ENCODE results near the gene CHD6.
A peak's percentile ranks its signal among the peaks of the same experiment; 100 is the strongest.

CHD6 gene

DNA sequence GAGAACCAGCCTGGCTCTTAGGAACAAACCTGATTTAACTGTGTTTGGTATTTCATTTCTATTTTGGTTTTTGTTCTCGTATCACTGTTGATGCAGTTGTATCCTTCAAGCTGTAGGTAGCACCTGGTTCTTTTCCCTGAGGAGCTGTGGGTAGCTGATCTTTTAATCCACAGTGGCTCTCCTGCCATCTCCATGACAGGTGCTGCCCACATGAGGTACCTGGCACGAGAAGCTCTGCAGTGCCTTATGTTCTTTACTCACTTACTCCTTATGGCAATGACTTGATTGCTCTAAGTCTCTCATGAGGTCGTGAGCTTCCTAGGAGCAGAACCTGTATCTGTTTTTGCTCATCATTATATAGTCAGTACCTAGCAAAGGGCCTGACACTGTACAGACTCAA lies 177.3 kb downstream of the CHD6 start:
- in situ Hi-C loops (cut with MboI; ENCODE audit: low sequenced_read_pairs, unreplicated experiment), result no loop called here
- TF ChIP-seq, protein P1, sequence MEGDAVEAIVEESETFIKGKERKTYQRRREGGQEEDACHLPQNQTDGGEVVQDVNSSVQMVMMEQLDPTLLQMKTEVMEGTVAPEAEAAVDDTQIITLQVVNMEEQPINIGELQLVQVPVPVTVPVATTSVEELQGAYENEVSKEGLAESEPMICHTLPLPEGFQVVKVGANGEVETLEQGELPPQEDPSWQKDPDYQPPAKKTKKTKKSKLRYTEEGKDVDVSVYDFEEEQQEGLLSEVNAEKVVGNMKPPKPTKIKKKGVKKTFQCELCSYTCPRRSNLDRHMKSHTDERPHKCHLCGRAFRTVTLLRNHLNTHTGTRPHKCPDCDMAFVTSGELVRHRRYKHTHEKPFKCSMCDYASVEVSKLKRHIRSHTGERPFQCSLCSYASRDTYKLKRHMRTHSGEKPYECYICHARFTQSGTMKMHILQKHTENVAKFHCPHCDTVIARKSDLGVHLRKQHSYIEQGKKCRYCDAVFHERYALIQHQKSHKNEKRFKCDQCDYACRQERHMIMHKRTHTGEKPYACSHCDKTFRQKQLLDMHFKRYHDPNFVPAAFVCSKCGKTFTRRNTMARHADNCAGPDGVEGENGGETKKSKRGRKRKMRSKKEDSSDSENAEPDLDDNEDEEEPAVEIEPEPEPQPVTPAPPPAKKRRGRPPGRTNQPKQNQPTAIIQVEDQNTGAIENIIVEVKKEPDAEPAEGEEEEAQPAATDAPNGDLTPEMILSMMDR (IDR thresholded peaks at IDR 0.05; ENCODE audit: borderline replicate concordance, control extremely low read depth, extremely low read depth, insufficient read depth, missing control alignments), result no peak
- DNase-seq (ENCODE audit: low spot score), result no peak

DNA sequence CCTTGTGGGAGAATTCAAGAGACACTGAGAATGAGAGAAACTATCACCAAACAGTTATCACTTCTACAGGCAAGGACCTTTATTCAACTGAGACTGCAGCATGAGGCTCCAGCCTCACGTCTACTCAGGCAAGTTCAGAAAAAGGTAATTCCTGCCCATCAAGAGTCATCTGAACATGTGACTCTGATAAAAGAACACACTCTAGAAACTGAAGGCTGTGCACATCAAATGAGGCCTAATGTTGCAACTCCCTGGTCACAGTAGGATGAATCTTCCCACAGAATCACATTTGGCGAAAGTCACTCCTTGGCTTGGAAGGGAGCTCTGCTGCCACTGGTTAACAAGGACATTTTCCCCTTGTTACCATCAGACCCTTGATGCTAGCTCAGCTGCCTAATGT lies 180.3 kb downstream of the CHD6 start:
- in situ Hi-C loops (cut with MboI; ENCODE audit: low sequenced_read_pairs, unreplicated experiment), result no loop called here
- TF ChIP-seq, protein P1 (IDR thresholded peaks at IDR 0.05; ENCODE audit: borderline replicate concordance, control extremely low read depth, extremely low read depth, insufficient read depth, missing control alignments), result no peak
- no peak for DNase-seq (ENCODE audit: low spot score)

DNA sequence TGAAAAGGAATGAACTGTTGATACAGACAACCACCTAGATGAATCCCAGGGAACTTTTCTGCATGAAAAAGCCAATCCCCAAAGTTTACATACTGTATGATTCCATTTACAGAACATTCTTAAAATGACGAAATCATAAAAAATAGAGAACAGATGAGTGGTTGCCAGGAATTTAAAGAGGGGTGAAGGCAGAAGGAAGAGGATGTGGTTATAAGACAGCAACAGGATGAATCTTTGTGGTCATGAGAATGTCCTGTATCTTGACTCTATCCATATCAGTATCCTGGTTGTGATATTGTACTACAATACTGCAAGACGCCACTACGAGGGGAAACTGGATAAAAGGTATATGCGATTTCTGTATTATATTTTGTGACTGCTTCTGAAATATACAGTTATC lies 181.5 kb downstream of the CHD6 start:
- DNase-seq (ENCODE audit: low spot score), result no peak
- TF ChIP-seq, protein P1 (IDR thresholded peaks at IDR 0.05; ENCODE audit: borderline replicate concordance, control extremely low read depth, extremely low read depth, insufficient read depth, missing control alignments), result no peak
- in situ Hi-C loops (cut with MboI; ENCODE audit: low sequenced_read_pairs, unreplicated experiment), result no loop called here

DNA sequence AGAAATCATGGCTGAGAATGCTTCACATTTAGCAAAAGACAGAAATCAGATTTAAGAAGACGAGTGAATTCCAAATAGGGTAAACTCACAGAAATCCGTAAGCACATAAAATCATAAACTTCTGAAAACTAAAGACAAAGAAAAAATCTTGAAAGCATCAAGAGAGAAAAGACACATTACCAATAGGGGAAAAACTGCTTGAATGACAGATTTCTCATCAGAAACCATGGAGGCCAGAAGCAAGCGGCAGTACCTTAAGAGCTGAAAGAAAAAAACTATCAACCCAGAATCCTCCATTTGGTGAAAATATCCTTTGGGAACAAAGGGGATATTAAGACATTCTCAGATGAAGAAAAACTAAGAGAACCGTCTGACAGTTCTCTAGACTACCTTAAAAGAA lies 185.0 kb downstream of the CHD6 start:
- TF ChIP-seq, protein P1 (IDR thresholded peaks at IDR 0.05; ENCODE audit: borderline replicate concordance, control extremely low read depth, extremely low read depth, insufficient read depth, missing control alignments), result no peak
- no peak for DNase-seq (ENCODE audit: low spot score)
- in situ Hi-C loops (cut with MboI; ENCODE audit: low sequenced_read_pairs, unreplicated experiment), result no loop called here

DNA sequence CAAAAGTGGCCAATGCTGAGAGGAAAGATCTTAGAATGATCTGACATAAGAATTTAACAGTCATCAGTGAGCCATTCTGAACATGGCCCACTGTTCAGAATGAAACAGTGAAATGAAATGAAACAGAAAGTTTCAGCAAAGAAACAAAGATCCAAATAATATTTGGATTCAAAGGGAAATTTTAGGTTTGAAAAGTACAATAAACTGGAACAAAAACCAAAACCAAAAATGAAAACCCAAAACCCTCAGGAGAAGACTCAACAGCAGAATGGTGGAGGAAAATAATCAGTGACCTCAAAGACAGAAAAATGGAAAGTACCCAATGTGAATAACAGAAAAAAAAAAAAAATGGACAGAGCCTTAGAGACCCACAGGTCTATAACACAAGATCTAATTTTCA lies 185.4 kb downstream of the CHD6 start:
- DNase-seq (ENCODE audit: low spot score), result peak; percentile 43
- in situ Hi-C loops (cut with MboI; ENCODE audit: low sequenced_read_pairs, unreplicated experiment), result no loop called here
- TF ChIP-seq, protein P1 (IDR thresholded peaks at IDR 0.05; ENCODE audit: borderline replicate concordance, control extremely low read depth, extremely low read depth, insufficient read depth, missing control alignments), result no peak

DNA sequence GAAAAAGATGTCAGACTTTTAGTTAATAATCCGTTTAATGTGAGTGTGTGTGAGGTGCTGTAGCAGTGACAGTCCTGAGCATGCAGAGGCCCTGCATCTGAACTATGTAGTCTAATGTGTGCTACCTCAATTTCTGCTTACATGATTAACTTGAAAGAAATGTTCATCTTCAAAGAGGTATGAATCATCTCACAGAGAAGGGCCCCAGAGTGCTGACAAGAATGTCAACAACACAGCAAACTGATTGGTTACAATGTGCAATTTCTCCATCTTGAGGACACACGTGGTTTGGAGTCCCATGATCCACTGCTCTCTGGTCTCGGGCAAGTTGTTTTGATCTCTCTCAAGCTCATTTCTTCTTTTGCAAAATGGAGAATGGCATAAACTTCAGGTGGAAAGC lies 189.9 kb downstream of the CHD6 start:
- no peak for DNase-seq (ENCODE audit: low spot score)
- in situ Hi-C loops (cut with MboI; ENCODE audit: low sequenced_read_pairs, unreplicated experiment), result no loop called here
- TF ChIP-seq, protein P1 (IDR thresholded peaks at IDR 0.05; ENCODE audit: borderline replicate concordance, control extremely low read depth, extremely low read depth, insufficient read depth, missing control alignments), result no peak

DNA sequence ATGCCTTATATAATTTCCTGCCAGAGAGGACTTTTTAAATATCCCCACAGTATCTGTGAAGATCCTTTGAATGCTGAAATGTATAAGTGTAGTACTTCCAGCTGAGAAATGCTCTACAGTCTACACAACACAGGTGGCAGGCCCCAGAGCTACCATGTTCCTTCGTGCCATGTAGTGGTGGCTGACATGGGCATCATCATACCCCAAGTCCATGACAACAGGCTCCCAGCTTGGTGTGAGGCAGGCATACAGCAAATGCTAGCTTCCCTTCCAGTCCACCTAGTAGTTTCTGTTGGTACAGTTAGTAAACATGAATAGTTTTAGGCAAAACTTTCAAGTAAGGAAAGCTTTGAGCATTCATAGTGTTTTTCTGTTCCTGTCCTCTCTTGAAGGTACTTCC lies 190.3 kb downstream of the CHD6 start:
- in situ Hi-C loops (cut with MboI; ENCODE audit: low sequenced_read_pairs, unreplicated experiment), result no loop called here
- DNase-seq (ENCODE audit: low spot score), result no peak
- TF ChIP-seq, protein P1 (IDR thresholded peaks at IDR 0.05; ENCODE audit: borderline replicate concordance, control extremely low read depth, extremely low read depth, insufficient read depth, missing control alignments), result no peak

Measured in GM13976 (cell line).